ENCODE measurements around the gene CMTM3.

The CMTM3 gene

GRCh38 chr16:66635406-66635805 lies 30.9 kb downstream of the CMTM3 start:
- no peak for DNase-seq (ENCODE audit: low read depth in 3 of 3)

- DNase-seq (ENCODE audit: low read depth in 3 of 3): no peak
Measured at GRCh38 chr16:66636199-66636598, 31.7 kb downstream of the CMTM3 start.

DNA sequence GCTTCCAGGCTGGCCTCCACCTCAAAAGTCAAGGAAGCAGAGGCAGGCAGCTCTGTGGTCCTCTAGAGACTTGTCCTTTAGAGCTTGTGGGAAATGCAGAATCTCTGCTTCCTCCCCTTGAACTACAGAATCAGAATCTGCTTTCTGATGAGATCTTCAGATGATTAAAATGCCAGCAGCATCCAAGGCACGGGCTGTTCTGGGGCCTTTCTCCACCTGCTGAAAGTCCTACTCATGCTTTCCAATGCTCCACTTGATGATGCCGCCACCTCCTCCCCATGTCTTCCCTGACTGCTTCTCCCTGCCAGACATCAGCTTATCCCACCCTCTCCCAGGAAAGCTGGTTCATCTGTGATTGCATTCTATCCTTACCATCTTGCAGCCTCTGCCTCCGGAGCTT lies 33.3 kb downstream of the CMTM3 start:
- no peak for DNase-seq (ENCODE audit: low read depth in 3 of 3)

GRCh38 chr16:66639091-66639885 lies 34.8 kb downstream of the CMTM3 start:
- DNase-seq (ENCODE audit: low read depth in 3 of 3): no peak

- no peak for DNase-seq (ENCODE audit: low read depth in 3 of 3)
Measured at GRCh38 chr16:66640724-66641314, 36.3 kb downstream of the CMTM3 start.

DNA sequence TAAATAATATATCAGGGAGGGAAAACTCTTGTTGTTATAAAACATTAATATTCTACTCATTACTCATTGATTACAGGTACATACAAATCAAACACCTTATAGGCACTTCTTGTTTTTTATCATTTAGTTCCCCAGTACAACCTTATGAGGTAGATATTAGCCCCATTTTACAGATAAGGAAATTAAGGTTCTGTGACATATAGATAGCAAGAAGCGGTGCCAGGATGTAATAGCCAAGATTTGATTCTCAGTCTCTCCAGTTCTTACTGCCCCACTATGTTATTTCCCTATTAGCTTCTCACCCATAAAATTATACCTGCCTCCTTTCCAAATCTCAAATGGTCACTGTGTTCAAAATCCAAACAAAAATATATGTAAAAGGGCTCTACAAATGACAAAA lies 36.9 kb downstream of the CMTM3 start:
- no peak for DNase-seq (ENCODE audit: low read depth in 3 of 3)

DNA sequence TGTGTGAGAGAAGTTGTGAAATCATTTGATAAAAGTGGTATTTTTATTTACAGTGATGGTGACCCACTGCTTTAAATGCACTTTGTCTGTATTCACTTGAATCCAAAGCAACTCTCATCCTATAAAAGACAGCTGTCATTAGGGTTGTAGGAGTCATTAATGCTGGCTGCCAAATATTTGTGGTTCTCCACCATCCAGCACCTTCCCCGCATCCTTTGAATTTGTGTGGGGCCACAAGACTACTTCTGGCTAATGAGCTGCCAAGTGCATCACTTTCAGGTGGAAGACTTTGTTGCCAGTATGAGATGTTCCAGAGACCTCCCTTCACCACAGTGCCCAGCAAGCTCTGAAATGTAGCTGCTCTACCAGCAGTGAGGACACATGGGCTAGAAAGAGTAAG lies 43.4 kb downstream of the CMTM3 start:
- no peak for DNase-seq (ENCODE audit: low read depth in 3 of 3)

DNA sequence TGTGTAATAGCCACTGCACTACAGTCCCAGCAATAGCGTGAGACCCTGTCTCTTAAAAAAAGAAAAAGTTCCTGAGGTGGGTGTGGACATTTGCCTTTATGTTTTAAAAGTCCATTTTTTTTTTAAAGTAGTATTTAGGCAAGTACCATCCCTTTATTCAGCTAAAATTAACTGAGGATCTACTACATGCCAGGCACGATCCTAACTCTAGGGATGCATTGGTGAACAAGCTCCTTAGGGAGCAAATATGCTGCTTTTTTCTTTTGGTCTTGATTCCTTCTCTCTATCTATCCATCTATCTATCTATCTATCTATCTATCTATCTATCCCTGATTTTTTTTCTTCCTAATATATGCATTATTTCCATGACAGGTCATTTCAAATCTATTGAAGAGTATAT lies 44.7 kb downstream of the CMTM3 start:
- no peak for DNase-seq (ENCODE audit: low read depth in 3 of 3)

DNA sequence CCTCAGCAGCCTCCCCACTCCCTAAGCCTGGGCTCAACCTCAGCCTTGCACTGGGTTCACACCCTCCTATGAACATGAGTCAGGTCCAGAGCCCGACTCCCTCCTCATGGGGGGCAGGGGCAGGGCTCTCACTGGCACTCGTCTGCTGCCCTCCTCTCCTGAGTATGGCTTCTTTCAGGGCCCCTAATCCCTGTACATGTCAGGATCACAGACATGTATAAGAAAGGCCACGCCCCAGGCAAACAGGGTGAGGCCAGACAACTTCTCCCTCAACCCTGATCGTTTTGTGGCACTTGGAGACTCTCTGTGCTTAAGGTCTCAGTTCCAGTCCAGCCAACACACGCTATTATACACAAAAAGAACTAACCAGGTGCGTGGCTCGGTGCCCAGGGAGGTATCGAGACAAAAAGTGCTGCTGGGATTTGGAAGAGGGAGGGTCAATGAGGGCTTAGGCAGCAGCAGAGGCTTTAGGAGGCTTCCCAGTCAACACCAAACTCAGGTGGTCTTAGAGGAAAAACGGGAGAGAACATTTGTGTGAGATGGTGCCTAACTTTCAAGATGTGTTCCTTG lies 45.2 kb downstream of the CMTM3 start:
- no peak for DNase-seq (ENCODE audit: low read depth in 3 of 3)

DNA sequence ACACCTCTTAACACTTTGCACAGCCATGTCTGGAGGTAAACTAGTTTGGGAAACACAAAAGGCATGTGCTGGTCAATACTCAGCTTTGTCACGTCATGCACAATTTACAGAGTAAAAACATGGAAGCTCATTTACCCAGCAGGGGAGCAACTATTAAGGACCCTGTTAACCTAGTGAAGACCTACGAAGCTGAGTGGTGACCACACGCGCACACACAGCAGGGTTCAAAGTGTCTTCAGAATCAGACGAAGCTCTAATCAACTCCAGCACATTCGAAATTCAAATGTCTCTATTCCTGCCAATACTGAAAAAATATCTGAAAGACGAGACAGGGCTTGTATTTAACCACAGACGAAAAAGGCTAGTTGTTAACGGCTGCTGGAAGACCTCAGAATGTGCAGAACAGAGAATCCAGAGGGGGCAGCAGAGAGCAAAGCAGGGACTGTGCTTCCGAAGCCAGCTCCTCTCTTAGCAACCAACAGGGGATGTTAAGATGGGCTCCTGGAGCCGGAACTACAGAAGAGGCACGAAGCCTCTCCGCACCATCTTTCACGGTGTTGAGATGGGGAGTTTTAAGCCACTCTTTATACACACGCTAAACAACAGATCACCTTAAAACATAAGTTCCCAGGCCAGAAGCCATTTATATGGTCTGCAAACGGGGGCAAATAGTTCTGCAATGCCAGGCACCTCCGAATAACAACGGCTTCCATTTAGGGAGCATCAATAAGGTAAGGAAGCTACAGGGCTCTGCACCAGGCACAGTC lies 46.4 kb downstream of the CMTM3 start:
- DNase-seq (ENCODE audit: low read depth in 3 of 3): peak; percentile 60 to 73 (median 61)

GRCh38 chr16:66651474-66651765 lies 46.9 kb downstream of the CMTM3 start:
- DNase-seq (ENCODE audit: low read depth in 3 of 3): no peak

DNA sequence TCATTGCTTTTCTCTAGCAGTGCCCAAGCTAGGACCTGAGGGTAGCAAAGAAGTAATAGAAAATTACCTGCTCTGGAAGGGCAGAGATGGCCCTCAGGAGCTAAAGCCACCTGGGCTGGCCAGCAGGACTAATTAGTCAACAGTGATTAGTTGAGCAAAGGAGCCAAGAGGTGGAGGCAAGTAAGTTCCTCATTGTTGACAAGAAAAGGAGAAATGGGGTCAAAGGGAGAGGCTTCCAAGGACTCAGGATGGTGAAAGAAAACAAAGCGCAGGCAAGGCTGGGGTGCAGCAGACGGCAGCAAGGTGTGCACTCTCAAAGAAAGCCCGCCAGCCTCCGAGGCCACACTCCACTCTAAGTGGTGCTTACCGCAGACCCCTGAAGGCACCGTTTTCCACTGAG lies 47.5 kb downstream of the CMTM3 start:
- DNase-seq (ENCODE audit: low read depth in 3 of 3): no peak

GRCh38 chr16:66652661-66653360 lies 48.3 kb downstream of the CMTM3 start:
- DNase-seq (ENCODE audit: low read depth in 3 of 3): no peak

DNA sequence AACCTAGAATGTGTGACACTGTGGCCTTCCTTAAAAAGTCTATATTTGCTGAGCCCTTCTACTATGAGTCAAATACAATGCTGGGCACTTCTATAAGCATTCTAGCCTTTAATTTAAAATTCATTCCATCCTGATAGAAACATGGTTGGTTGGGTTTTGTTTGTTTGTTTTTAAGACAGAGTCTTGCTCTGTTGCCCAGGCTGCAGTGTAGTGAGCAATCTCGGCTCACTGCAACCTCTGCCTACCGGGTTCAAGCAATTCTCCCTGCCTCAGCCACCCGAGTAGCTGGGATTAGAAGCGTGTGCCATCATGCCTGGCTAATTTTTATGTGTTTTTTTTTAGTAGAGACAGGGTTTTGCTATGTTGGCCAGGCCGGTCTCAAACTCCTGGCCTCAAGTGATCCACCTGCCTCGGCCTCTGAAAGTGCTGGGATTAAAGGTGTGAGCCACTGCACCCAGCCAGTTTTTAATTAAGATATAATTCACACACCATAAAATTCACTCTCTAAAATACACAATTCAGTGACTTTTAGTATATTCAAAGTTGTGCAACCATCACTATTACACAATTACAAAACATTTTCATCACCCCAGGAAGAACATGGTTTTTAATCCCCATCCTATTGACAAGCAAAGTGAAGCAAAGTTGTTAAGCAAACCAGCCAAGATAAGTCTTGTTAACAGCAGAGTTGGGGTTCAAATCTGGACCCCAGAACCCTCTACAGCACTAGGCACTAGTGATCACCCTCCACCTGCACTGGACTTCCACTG lies 49.3 kb downstream of the CMTM3 start:
- DNase-seq (ENCODE audit: low read depth in 3 of 3): no peak

DNA sequence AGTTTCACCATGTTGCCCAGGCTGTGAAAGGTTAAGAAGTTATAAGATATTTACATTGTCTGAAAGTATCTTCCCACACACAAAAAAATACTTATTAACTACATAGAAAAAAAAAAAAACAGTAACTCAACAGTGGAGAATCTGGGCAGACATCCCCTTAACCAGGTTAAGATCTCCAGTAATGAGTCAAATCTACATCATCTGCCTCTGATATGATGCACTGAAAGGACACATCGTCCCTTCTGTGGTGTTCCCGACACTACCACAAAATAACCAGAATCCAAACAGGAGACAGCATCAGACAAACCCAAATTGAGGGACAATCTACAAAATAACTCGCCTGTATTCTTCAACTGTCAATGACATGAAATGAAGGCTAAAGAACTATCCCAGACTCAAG lies 52.0 kb downstream of the CMTM3 start:
- no peak for DNase-seq (ENCODE audit: low read depth in 3 of 3)

GRCh38 chr16:66658143-66658859 lies 53.8 kb downstream of the CMTM3 start:
- no peak for DNase-seq (ENCODE audit: low read depth in 3 of 3)

- DNase-seq (ENCODE audit: low read depth in 3 of 3): no peak
Measured at GRCh38 chr16:66658860-66659190, 54.3 kb downstream of the CMTM3 start.

DNA sequence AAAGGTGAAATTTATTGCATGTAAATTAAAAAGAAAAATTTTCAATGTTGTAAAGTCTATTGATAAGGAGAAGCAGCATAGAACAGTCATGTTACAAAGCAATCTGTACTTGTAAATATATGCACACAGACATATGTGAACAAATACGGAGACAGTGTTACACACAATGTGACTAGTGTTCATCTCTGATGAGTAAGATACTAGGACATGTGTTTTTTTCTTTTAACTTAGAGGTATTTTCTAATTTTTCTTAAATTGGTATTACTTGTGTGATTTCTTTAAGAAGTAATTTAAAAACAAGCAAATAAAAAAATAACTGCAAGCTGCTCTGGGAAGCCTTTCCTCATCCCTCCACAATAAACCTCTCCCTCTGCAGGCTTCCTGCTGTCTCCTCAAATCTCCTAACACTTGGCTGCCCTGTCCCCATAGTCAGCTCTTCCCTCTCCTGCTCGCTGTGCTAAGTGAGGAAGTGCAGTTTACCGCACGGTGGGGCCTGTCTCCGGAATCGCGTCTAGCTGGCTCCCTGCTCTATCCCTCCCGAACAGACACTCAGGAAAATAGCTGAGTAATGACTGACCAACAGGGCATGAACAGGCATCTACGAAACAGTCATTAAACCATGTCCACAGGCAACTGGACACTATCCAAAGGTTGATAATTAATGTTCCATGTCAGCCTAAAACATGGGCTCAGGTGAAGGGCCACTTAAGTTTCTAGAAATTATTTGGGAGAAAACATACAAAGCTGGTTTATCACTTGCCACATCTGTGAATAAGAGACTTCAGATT lies 56.1 kb downstream of the CMTM3 start:
- DNase-seq (ENCODE audit: low read depth in 3 of 3): no peak

- no peak for DNase-seq (ENCODE audit: low read depth in 3 of 3)
Measured at GRCh38 chr16:66661210-66661560, 56.7 kb downstream of the CMTM3 start.

All from stimulated activated CD4-positive, alpha-beta T cell treated with anti-CD3 and anti-CD28 coated beads, TNF-alpha, amount 100 ng/mL, for 24 hours (primary cell).